Parathyroid adenoma (tissue), 2 donors: ENCODE results near the gene SENP8.
"Not testable (repeated sequence)": the region's sequence is repeated elsewhere in the genome, so short reads cannot be mapped to it uniquely, and the experiment has no call there.

Experiments used
- H2AFZ ChIP-seq: fragments of 300-600 bp; sonication (generic); one replicate; pipeline ENCODE4 v1.7.0; 2017; ENCODE audit warnings: antibody characterized with exemption, mild to moderate bottlenecking
- H3K27ac ChIP-seq: fragments of 300-600 bp; sonication (generic); one replicate; pipeline ENCODE4 v1.7.0; 2017
- H3K27me3 ChIP-seq: fragments of 300-600 bp; sonication (generic); one replicate; pipeline ENCODE4 v1.7.0; 2017; ENCODE audit warnings: low read length; ENCODE audit not compliant: control insufficient read depth, insufficient read depth
- H3K36me3 ChIP-seq: fragments of 300-600 bp; sonication (generic); one replicate; pipeline ENCODE4 v1.7.0; 2017; ENCODE audit warnings: low read length; ENCODE audit not compliant: control insufficient read depth, insufficient read depth
- H3K4me1 ChIP-seq: fragments of 300-600 bp; sonication (generic); one replicate; pipeline ENCODE4 v1.7.0; 2017; ENCODE audit warnings: control low read depth
- H3K4me2 ChIP-seq: fragments of 300-600 bp; sonication (generic); one replicate; pipeline ENCODE4 v1.7.0; 2017; ENCODE audit warnings: low read length
- H3K4me3 ChIP-seq: fragments of 300-600 bp; sonication (generic); one replicate; pipeline ENCODE4 v1.7.0; 2017; ENCODE audit warnings: low read depth, low read length
- H3K79me2 ChIP-seq: fragments of 300-600 bp; sonication (generic); one replicate; pipeline ENCODE4 v1.7.0; 2017; ENCODE audit warnings: control low read depth
- H3K9ac ChIP-seq: fragments of 300-600 bp; sonication (generic); one replicate; pipeline ENCODE4 v1.7.0; 2017; ENCODE audit warnings: mild to moderate bottlenecking
- H3K9me3 ChIP-seq: fragments of 300-600 bp; sonication (generic); one replicate; pipeline ENCODE4 v1.7.0; 2017; ENCODE audit warnings: low read length; ENCODE audit not compliant: control insufficient read depth
- TF ChIP-seq, protein P1 (sequence below): fragments of 300-600 bp; sonication (generic); IDR thresholded peaks from one replicate; pipeline ENCODE4 v1.7.0; 2017; ENCODE audit warnings: antibody characterized with exemption, mild to moderate bottlenecking
- donor health status: primary hyperparathyroidism.

SENP8 gene

GRCh38 chr15:72099155-72099554 is 19.0 kb upstream of the SENP8 start:
- Histone ChIP-seq H2AFZ (no peak overlapping the region), H3K79me2 (no peaks in the 10 kb centered on the region), H3K4me2 (no peak overlapping the region), H3K9ac (no peak overlapping the region), H3K27me3 (no peaks in the 10 kb centered on the region), H3K4me1 (no peaks in the 10 kb centered on the region), H3K9me3 (no peaks in the 10 kb centered on the region), H3K27ac (no peak overlapping the region), H3K36me3 (no peaks in the 10 kb centered on the region), H3K4me3 (no peak overlapping the region)
- TF ChIP-seq, protein P1, sequence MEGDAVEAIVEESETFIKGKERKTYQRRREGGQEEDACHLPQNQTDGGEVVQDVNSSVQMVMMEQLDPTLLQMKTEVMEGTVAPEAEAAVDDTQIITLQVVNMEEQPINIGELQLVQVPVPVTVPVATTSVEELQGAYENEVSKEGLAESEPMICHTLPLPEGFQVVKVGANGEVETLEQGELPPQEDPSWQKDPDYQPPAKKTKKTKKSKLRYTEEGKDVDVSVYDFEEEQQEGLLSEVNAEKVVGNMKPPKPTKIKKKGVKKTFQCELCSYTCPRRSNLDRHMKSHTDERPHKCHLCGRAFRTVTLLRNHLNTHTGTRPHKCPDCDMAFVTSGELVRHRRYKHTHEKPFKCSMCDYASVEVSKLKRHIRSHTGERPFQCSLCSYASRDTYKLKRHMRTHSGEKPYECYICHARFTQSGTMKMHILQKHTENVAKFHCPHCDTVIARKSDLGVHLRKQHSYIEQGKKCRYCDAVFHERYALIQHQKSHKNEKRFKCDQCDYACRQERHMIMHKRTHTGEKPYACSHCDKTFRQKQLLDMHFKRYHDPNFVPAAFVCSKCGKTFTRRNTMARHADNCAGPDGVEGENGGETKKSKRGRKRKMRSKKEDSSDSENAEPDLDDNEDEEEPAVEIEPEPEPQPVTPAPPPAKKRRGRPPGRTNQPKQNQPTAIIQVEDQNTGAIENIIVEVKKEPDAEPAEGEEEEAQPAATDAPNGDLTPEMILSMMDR: no peak

- not testable (repeated sequence) for H3K27ac ChIP-seq, H3K9me3 ChIP-seq, H3K4me3 ChIP-seq, H3K36me3 ChIP-seq, H3K9ac ChIP-seq, H3K4me2 ChIP-seq, H2AFZ ChIP-seq, H3K27me3 ChIP-seq, H3K79me2 ChIP-seq, H3K4me1 ChIP-seq
These were observed 17.7 kb upstream of the SENP8 start for GRCh38 chr15:72100551-72100950.

- Histone ChIP-seq H3K4me1 (no peaks in the 10 kb centered on the region), H3K4me3 (no peak overlapping the region), H3K36me3 (no peaks in the 10 kb centered on the region), H3K9ac (no peak overlapping the region), H2AFZ (no peak overlapping the region), H3K9me3 (no peaks in the 10 kb centered on the region), H3K27me3 (no peaks in the 10 kb centered on the region), H3K27ac (no peak overlapping the region), H3K4me2 (no peak overlapping the region), H3K79me2 (peaks cover 8% of the 10 kb centered on the region)
- TF ChIP-seq, protein P1: no peak
These were observed 13.1 kb upstream of the SENP8 start for GRCh38 chr15:72105111-72105510.

DNA sequence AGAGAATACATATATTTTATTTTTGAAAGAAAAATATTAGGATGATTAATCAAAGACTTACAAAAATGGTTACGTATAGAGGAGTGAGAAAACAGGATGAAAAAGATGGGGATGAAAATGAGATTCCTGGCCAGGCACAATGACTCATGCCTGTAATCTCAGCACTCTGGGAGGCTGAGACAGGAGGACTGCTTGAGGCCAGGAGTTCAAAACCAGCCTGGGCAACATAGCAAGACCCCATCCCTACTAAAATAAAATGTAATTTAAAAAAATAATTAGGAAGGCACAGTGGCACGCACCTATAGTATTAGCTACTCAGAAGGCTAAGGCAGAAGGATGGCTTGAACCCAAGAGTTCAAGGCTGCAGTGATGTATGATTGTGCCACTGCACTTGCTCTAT is 12.1 kb upstream of the SENP8 start:
- no peaks in the 10 kb centered on the region for H3K4me1 ChIP-seq
- no peak overlapping the region for H3K9ac ChIP-seq
- no peak overlapping the region for H3K4me3 ChIP-seq
- no peak overlapping the region for H3K27ac ChIP-seq
- H3K4me2 ChIP-seq: no peak overlapping the region
- H3K79me2 ChIP-seq: peaks cover 8% of the 10 kb centered on the region
- no peaks in the 10 kb centered on the region for H3K9me3 ChIP-seq
- no peak overlapping the region for H2AFZ ChIP-seq
- H3K36me3 ChIP-seq: no peaks in the 10 kb centered on the region
- TF ChIP-seq, protein P1: no peak
- no peaks in the 10 kb centered on the region for H3K27me3 ChIP-seq

DNA sequence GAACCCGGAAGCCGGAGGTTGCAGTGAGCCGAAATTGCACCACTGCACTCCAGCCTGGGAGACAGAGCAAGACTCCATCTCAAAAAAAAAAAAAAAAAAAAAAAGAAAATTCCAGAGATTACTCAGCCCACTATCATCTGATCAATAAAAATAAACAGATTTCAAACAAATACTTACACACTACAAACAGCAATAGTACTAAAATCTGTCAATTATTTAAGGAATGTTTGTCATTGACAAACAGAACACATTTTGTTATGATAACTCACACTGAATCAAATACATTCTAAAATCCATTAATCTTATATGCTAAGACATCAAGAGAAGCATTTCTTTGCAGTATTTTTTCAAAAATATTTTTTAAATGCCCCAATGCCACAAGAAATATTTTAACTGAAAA is 7.8 kb upstream of the SENP8 start:
- Histone ChIP-seq H3K9me3 (no peaks in the 10 kb centered on the region), H3K4me2 (no peak overlapping the region)

More for the DNA sequence above, 7.8 kb upstream of the SENP8 start:
- Histone ChIP-seq H3K36me3 (no peaks in the 10 kb centered on the region), H2AFZ (no peak overlapping the region), H3K9ac (no peak overlapping the region), H3K4me3 (no peak overlapping the region), H3K4me1 (no peaks in the 10 kb centered on the region), H3K27ac (no peak overlapping the region), H3K27me3 (no peaks in the 10 kb centered on the region), H3K79me2 (peaks cover 5% of the 10 kb centered on the region)
- TF ChIP-seq, protein P1: no peak
